IMR-90 (cell line): ENCODE measurements around the gene CPLX3. TPM values are rescaled to one million over a fixed set of nuclear protein-coding genes. Genes with fewer than 3 reads are reported as not detected.

Source experiments
- ATAC-seq: fragments of 200-7000 bp; cut with Tn5 transposase; 2 replicates; pipeline ENCODE4 v1.9.1; 2020; ENCODE audit warnings: low read depth, mild to moderate bottlenecking, moderate library complexity
- BruUV-seq: library from RNA; stranded (reverse); fragments of 400-500 nt; replicated peaks from 2 replicates; lab custom pipeline; 2021; lab: Mats Ljungman, UMichigan
- CTCF ChIA-PET: fragments of 300-600 bp; formaldehyde crosslinking; extraction: SDS; loops from one replicate; lab custom pipeline; 2021; ENCODE audit warnings: antibody characterized with exemption; lab: Yijun Ruan, JAX
- POLR2A ChIA-PET: fragments of 300-600 bp; sonication (Branson Sonifier 250); formaldehyde crosslinking; loops from one replicate; lab custom pipeline; 2022; ENCODE audit warnings: antibody characterized with exemption; ENCODE audit not compliant: unreplicated experiment; lab: Charles Lee
- DNase-seq: peaks from one replicate; pipeline ENCODE4 v3.0.0; 2013
- H2AFZ ChIP-seq: replicated peaks from 2 replicates; pipeline ENCODE3; 2013; ENCODE audit warnings: low read length, mild to moderate bottlenecking; ENCODE audit not compliant: poor library complexity
- H2AK5ac ChIP-seq: 2 replicates; pipeline ENCODE4 v1.6.1; 2013; ENCODE audit warnings: low read depth, low read length, inconsistent platforms
- H2AK9ac ChIP-seq: replicated peaks from 2 replicates; pipeline ENCODE3; 2013; ENCODE audit warnings: mild to moderate bottlenecking, low read depth, low read length, moderate library complexity; ENCODE audit not compliant: poor library complexity
- H2BK120ac ChIP-seq: 2 replicates; pipeline ENCODE4 v1.6.1; 2013; ENCODE audit warnings: low read depth, low read length, inconsistent platforms
- H2BK15ac ChIP-seq: 3 replicates; pipeline ENCODE4 v1.6.1; 2013; ENCODE audit warnings: low read depth, low read length, inconsistent platforms
- H2BK20ac ChIP-seq: 2 replicates; pipeline ENCODE4 v1.6.1; 2013; ENCODE audit warnings: low read depth, mild to moderate bottlenecking, inconsistent platforms, low read length, moderate library complexity
- H2BK5ac ChIP-seq: 2 replicates; pipeline ENCODE4 v1.6.1; 2013; ENCODE audit warnings: mild to moderate bottlenecking, low read depth, low read length, inconsistent platforms; ENCODE audit not compliant: poor library complexity, severe bottlenecking
- H3K14ac ChIP-seq: replicated peaks from 2 replicates; pipeline ENCODE4 v1.6.1; 2013; ENCODE audit warnings: low read depth, low read length, inconsistent platforms
- H3K18ac ChIP-seq: 2 replicates; pipeline ENCODE4 v1.6.1; 2013; ENCODE audit warnings: low read depth, low read length, control low read depth
- H3K23ac ChIP-seq: 2 replicates; pipeline ENCODE4 v1.6.1; 2013; ENCODE audit warnings: low read depth, low read length, inconsistent platforms
- H3K27ac ChIP-seq: 2 replicates; pipeline ENCODE4 v1.5.1; 2013; ENCODE audit warnings: mild to moderate bottlenecking, control low read depth, low read length; ENCODE audit not compliant: insufficient read depth
- H3K27me3 ChIP-seq: 2 replicates; pipeline ENCODE4 v1.6.1; 2013; ENCODE audit warnings: low read length; ENCODE audit not compliant: control insufficient read depth, insufficient read depth
- H3K36me3 ChIP-seq: 2 replicates; pipeline ENCODE4 v1.6.1; 2013; ENCODE audit warnings: low read length, mixed read lengths; ENCODE audit not compliant: control insufficient read depth, insufficient read depth
- H3K4ac ChIP-seq: 2 replicates; pipeline ENCODE4 v1.6.1; 2013; ENCODE audit warnings: low read depth, low read length, inconsistent platforms
- H3K4me1 ChIP-seq: 2 replicates; pipeline ENCODE4 v1.6.1; 2013; ENCODE audit warnings: low read length, mixed read lengths; ENCODE audit not compliant: control insufficient read depth, insufficient read depth
- H3K4me2 ChIP-seq: 2 replicates; pipeline ENCODE4 v1.6.1; 2013; ENCODE audit warnings: low read depth, mild to moderate bottlenecking, control low read depth, low read length, moderate library complexity
- H3K4me3 ChIP-seq: 2 replicates; pipeline ENCODE4 v1.5.1; 2013; ENCODE audit warnings: low read depth, mild to moderate bottlenecking, control low read depth, low read length, moderate library complexity; ENCODE audit not compliant: insufficient read depth
- H3K56ac ChIP-seq: 2 replicates; pipeline ENCODE4 v1.6.1; 2013; ENCODE audit warnings: low read length, inconsistent platforms; ENCODE audit not compliant: insufficient read depth; ENCODE audit errors: extremely low read depth
- H3K79me1 ChIP-seq, 2 experiments: 2 replicates each; pipeline ENCODE4 v1.6.1; 2013; ENCODE audit warnings: low read length in 2 of 2, inconsistent platforms in 1 of 2, low read depth in 1 of 2
- H3K9ac ChIP-seq: 2 replicates; pipeline ENCODE4 v1.6.1; 2013; ENCODE audit warnings: low read depth, low read length, control low read depth
- H3K9me1 ChIP-seq: 2 replicates; pipeline ENCODE4 v1.6.1; 2013; ENCODE audit warnings: low read length, inconsistent platforms; ENCODE audit not compliant: insufficient read depth
- H3K9me3 ChIP-seq: 2 replicates; pipeline ENCODE4 v1.6.1; 2013; ENCODE audit warnings: low read length; ENCODE audit not compliant: control insufficient read depth, insufficient read depth
- H4K20me1 ChIP-seq: 2 replicates; pipeline ENCODE4 v1.6.1; 2013; ENCODE audit warnings: low read length, inconsistent platforms; ENCODE audit not compliant: insufficient read depth
- H4K5ac ChIP-seq: 2 replicates; pipeline ENCODE4 v1.6.1; 2013; ENCODE audit warnings: mild to moderate bottlenecking, low read depth, low read length, control low read depth
- H4K8ac ChIP-seq, 2 experiments: 2 replicates each; pipeline ENCODE4 v1.6.1; 2013; ENCODE audit warnings: low read depth in 2 of 2, low read length in 2 of 2, control low read depth in 1 of 2, inconsistent platforms in 1 of 2
- H4K91ac ChIP-seq: 2 replicates; pipeline ENCODE4 v1.6.1; 2013; ENCODE audit warnings: low read depth, low read length, inconsistent platforms; ENCODE audit not compliant: insufficient read depth
- CEBPB ChIP-seq: IDR thresholded peaks from 2 replicates; pipeline ENCODE4 v1.6.1; 2012; ENCODE audit warnings: low read depth, low read length, improper control_type of control experiment
- CHD1 ChIP-seq: IDR thresholded peaks from 2 replicates; pipeline ENCODE4 v1.6.1; 2012; ENCODE audit warnings: low read depth, low read length, improper control_type of control experiment
- CTCF ChIP-seq: conservative IDR thresholded peaks from 2 replicates; pipeline ENCODE4 v1.5.1; 2012; ENCODE audit warnings: mild to moderate bottlenecking, low read depth, low read length, improper control_type of control experiment
- ELK1 ChIP-seq: fragments of 150-350 bp; IDR thresholded peaks from 2 replicates; pipeline ENCODE4 v1.6.1; 2016; ENCODE audit warnings: low read depth, mild to moderate bottlenecking, low read length, moderate library complexity, borderline replicate concordance
- FOS ChIP-seq: fragments of 150-350 bp; IDR thresholded peaks from 2 replicates; pipeline ENCODE4 v1.6.1; 2016; ENCODE audit warnings: low read depth, low read length
- MAZ ChIP-seq: IDR thresholded peaks from 2 replicates; pipeline ENCODE4 v1.6.1; 2012; ENCODE audit warnings: low read depth, mild to moderate bottlenecking, low read length, improper control_type of control experiment, moderate library complexity, borderline replicate concordance
- MXI1 ChIP-seq: IDR thresholded peaks from 2 replicates; pipeline ENCODE4 v1.6.1; 2012; ENCODE audit warnings: low read depth, mild to moderate bottlenecking, low read length, moderate library complexity, borderline replicate concordance
- POLR2A ChIP-seq: IDR thresholded peaks from 2 replicates; pipeline ENCODE4 v1.6.1; 2012; ENCODE audit warnings: mild to moderate bottlenecking, low read depth, low read length
- USF2 ChIP-seq: fragments of 150-350 bp; IDR thresholded peaks from 2 replicates; pipeline ENCODE4 v1.6.1; 2017; ENCODE audit warnings: mild to moderate bottlenecking, antibody characterized with exemption, low read length, low read depth
- WGBS, 2 experiments: methylation state at CpG; one replicate each; pipeline versions ENCODE4 v1.1.5 to v1.1.7; 2013; ENCODE audit warnings: missing lambda C conversion rate in 2 of 2; ENCODE audit not compliant: insufficient read length in 1 of 2; ENCODE audit errors: extremely low coverage in 2 of 2; 5-methylcytosine and 5-hydroxymethylcytosine counted together
- dilution Hi-C: fragments of 300-500 bp; cut with HindIII; formaldehyde crosslinking; loops from one replicate; pipeline ENCODE4 v1.14.3; 2018; ENCODE audit warnings: low sequenced_read_pairs; ENCODE audit not compliant: unreplicated experiment
- in situ Hi-C: fragments of 300-500 bp; cut with MboI; formaldehyde crosslinking; loops from 3 replicates; pipeline ENCODE4 v1.14.3; 2019; ENCODE audit warnings: low sequenced_read_pairs, inconsistent platforms, mixed read lengths
- intact Hi-C: fragments of 100-400 bp; cut with micrococcal nuclease; formaldehyde crosslinking; loops from 2 replicates; pipeline ENCODE4 v1.10.0; 2022
- polyA plus RNA-seq, 3 experiments: library from polyadenylated mRNA; depleted of rRNA; stranded (reverse); fragments of >200 nt; gene quantifications; 2 replicates each; pipeline ENCODE4 v1.2.3, GENCODE V29; 2012; ENCODE audit warnings: low replicate concordance in 1 of 3
- total RNA-seq: library from RNA; depleted of rRNA; stranded (reverse); fragments of >200 nt; gene quantifications from 2 replicates; pipeline ENCODE4 v1.2.3, GENCODE V29; 2012

CPLX3 gene
- total and polyA plus RNA-seq, 2 of the 4 experiments (the other 2 are of a cell fraction): not detected

- no peak for TF ChIP-seq CHD1
These were observed 34.0 kb upstream of the CPLX3 start (continued) for GRCh38 chr15:74792227-74793016.

- WGBS, 2 experiments: 90% methylated on average over 4 of the region's 12 CpGs; no CpG with 5 or more reads in 1 of the 2 experiments
- Histone ChIP-seq H2BK120ac (no peak overlapping the region), H3K36me3 (peaks cover 5% of the 10 kb centered on the region), H3K18ac (no peak overlapping the region), H2AFZ (no peak overlapping the region), H2BK20ac (no peak overlapping the region), H4K91ac (no peak overlapping the region), H4K20me1 (peaks cover 91% of the 10 kb centered on the region), H4K8ac (no peak overlapping the region), H3K9me3 (no peaks in the 10 kb centered on the region), H2BK15ac (no peak overlapping the region), H4K5ac (no peak overlapping the region), H3K14ac (no peak overlapping the region), H3K23ac (peak overlapping the region; percentile 71; the same call in 1 of the 2 replicates), H2AK5ac (no peak overlapping the region), H2BK5ac (no peak overlapping the region), H3K4me3 (no peak overlapping the region), H3K9ac (no peak overlapping the region), H3K4me1 (peaks cover 15% of the 10 kb centered on the region), H3K79me1 (peaks cover 19 to 88% of the 10 kb centered on the region in 2 experiments), H3K56ac (no peak overlapping the region), H3K4ac (no peak overlapping the region), H3K27ac (no peak overlapping the region), H2AK9ac (no peak overlapping the region), H3K4me2 (no peak overlapping the region), H3K9me1 (peaks cover 30% of the 10 kb centered on the region), H3K27me3 (no peaks in the 10 kb centered on the region)
- no peak for DNase-seq
- ChIA-PET CTCF (interaction anchor here (0.8 kb wide), 2 partner anchors 10 to 23 kb away, joined by 3 read pairs; no protein-coding TSS in a partner anchor), POLR2A (interaction anchor here (0.6 kb wide), 1 partner anchor 20 kb away, joined by 3 read pairs; no protein-coding TSS in a partner anchor)
- intact Hi-C loops (no loop called here), in situ Hi-C loops (no loop called here), dilution Hi-C loops (no loop called here)
- ATAC-seq: no peak
- no TSS peak for BruUV-seq
- TF ChIP-seq USF2 (no peak), POLR2A (no peak), CHD1 (no peak), MXI1 (0 out of 2 replicates have a peak, but pooled peaks have one; percentile 28), MAZ (no peak), CTCF (no peak; the same call in 1 of the 2 replicates), CEBPB (no peak), ELK1 (no peak), FOS (no peak)
These were observed 33.0 kb upstream of the CPLX3 start for GRCh38 chr15:74793135-74794028.
